Suprapubic skin (tissue), 4 donors: ENCODE data around the gene PIN1. TPM values are rescaled to one million over a fixed set of nuclear protein-coding genes. Genes with fewer than 3 reads are reported as not detected.

Experiments
- DNase-seq, 2 donors: peaks; one replicate each; pipeline ENCODE4 v3.0.0-alpha.2; 2019; ENCODE audit warnings: low spot score in 2 of 2
- H3K27ac ChIP-seq: fragments of 200-600 bp; sonication (generic); one replicate; pipeline ENCODE4 v1.5.1; 2019
- H3K27me3 ChIP-seq: fragments of 200-600 bp; sonication (generic); one replicate; pipeline ENCODE4 v1.5.1; 2019
- H3K36me3 ChIP-seq: fragments of 200-600 bp; sonication (generic); one replicate; pipeline ENCODE4 v1.5.1; 2019
- H3K4me1 ChIP-seq: fragments of 200-600 bp; sonication (generic); one replicate; pipeline ENCODE4 v1.5.1; 2019
- H3K4me3 ChIP-seq: fragments of 200-600 bp; sonication (generic); one replicate; pipeline ENCODE4 v1.5.1; 2019; ENCODE audit warnings: mild to moderate bottlenecking
- H3K9me3 ChIP-seq: fragments of 200-600 bp; sonication (generic); one replicate; pipeline ENCODE4 v1.5.1; 2019
- EP300 ChIP-seq: sonication (generic); formaldehyde crosslinking; IDR thresholded peaks from one replicate; pipeline ENCODE4 v1.6.1; 2017; ENCODE audit warnings: antibody characterized with exemption
- POLR2A ChIP-seq, 2 donors: fragments of 450-650 bp; IDR thresholded peaks; one replicate each; pipeline ENCODE4 v1.6.1; 2017; ENCODE audit warnings: antibody characterized with exemption in 2 of 2, mild to moderate bottlenecking in 2 of 2, moderate library complexity in 2 of 2
- POLR2AphosphoS5 ChIP-seq, 3 donors: sonication (generic); formaldehyde crosslinking; IDR thresholded peaks; one replicate each; pipeline ENCODE4 v1.6.1; 2017; ENCODE audit warnings: antibody characterized with exemption in 3 of 3
- WGBS: methylation state at CpG from one replicate; pipeline ENCODE4 v1.1.5; 2018; 5-methylcytosine and 5-hydroxymethylcytosine counted together
- total RNA-seq, 4 donors: library from RNA; depleted of rRNA; stranded (reverse); fragments of >200 nt; gene quantifications; one replicate each; pipeline ENCODE4 v1.1.0, GENCODE V29; 2016
- TF ChIP-seq, protein P1 (sequence below), 2 donors: fragments of 200-600 bp in 1 of 2; fragments of 450-650 bp in 1 of 2; sonication (generic) in 1 of 2; IDR thresholded peaks; one replicate each; pipeline ENCODE4 v1.5.1; 2016 to 2019; ENCODE audit warnings: antibody characterized with exemption in 2 of 2, mild to moderate bottlenecking in 1 of 2, moderate library complexity in 1 of 2

The PIN1 gene
- total RNA-seq, 4 donors from 2014 or later, result 60.5 to 75.9 (median 65.8) TPM

DNA sequence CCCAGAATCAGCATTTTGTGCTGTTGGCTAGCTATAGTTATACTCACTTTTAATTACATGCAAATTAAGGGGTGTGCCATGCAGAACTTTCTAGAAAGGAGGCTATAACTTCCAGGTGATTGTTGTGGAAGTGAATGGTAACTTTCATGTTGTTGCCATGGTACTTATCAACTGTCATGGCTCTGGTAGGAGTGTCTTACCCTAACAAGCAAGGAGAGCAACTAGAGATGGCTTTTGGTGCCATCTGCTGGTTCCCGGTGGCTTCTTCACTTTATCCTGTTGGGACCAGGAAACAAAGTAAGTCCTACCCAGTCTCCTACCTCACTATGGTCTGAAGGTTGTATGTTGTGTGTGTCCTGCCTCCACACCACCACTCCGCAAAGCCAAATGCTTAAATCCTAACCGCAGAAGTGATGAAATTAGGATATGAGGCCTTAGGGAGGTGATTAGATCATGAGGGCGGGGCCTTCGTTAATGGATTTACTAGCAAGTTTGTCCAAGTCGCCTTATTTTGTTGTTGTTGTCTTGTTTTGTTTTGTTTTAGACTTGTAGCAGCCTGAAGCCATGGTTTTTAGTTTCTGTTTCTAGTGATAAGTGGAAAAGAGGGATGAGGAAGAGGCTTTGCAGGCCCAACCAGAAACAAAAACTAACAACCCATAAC is 38.9 kb upstream of the PIN1 start:
- WGBS, result 32% methylated on average over 6 of the region's 6 CpGs
- H3K4me1 ChIP-seq, result peaks cover 20% of the 10 kb centered on the region
- no peak overlapping the region for H3K4me3 ChIP-seq
- H3K27me3 ChIP-seq, result no peaks in the 10 kb centered on the region
- TF ChIP-seq, protein P1, sequence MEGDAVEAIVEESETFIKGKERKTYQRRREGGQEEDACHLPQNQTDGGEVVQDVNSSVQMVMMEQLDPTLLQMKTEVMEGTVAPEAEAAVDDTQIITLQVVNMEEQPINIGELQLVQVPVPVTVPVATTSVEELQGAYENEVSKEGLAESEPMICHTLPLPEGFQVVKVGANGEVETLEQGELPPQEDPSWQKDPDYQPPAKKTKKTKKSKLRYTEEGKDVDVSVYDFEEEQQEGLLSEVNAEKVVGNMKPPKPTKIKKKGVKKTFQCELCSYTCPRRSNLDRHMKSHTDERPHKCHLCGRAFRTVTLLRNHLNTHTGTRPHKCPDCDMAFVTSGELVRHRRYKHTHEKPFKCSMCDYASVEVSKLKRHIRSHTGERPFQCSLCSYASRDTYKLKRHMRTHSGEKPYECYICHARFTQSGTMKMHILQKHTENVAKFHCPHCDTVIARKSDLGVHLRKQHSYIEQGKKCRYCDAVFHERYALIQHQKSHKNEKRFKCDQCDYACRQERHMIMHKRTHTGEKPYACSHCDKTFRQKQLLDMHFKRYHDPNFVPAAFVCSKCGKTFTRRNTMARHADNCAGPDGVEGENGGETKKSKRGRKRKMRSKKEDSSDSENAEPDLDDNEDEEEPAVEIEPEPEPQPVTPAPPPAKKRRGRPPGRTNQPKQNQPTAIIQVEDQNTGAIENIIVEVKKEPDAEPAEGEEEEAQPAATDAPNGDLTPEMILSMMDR (IDR thresholded peaks at IDR 0.05), result peak; percentile 66
- TF ChIP-seq EP300, result no peak
- TF ChIP-seq POLR2AphosphoS5 (IDR thresholded peaks at IDR 0.05), result peak in 1 of 3 donors; percentile 12
- no peak for TF ChIP-seq POLR2A (IDR thresholded peaks at IDR 0.05)
- no peaks in the 10 kb centered on the region for H3K9me3 ChIP-seq
- H3K27ac ChIP-seq, result peak overlapping the region; percentile 28
- H3K36me3 ChIP-seq, result no peaks in the 10 kb centered on the region
- peak; percentile 85 to 87 for DNase-seq

DNA sequence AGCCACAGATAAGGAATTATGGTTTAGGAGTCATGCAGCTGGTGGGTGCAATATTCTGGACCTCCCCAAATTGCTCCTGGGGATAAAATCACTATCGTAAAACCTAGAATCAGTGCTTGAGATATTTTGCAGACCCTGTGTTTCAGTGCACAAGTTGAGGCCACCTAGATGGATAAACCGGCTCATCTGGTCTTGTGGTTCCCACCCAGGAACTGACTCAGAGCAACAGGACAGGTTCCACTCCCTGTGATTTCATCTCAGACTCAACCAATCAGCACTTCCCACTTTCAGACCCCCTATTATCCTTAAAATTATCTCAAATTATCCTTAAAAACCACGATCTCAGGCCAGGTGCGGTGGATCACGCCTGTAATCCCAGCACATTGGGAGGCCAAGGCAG is 37.2 kb upstream of the PIN1 start:
- no peak overlapping the region for H3K4me3 ChIP-seq
- H3K9me3 ChIP-seq, result no peaks in the 10 kb centered on the region
- H3K27me3 ChIP-seq, result no peaks in the 10 kb centered on the region
- no peak for DNase-seq
- peaks cover 16% of the 10 kb centered on the region for H3K4me1 ChIP-seq
- no peaks in the 10 kb centered on the region for H3K36me3 ChIP-seq
- no peak for TF ChIP-seq EP300
- no peak for TF ChIP-seq POLR2A (IDR thresholded peaks at IDR 0.05)
- TF ChIP-seq, protein P1 (IDR thresholded peaks at IDR 0.05), result no peak
- TF ChIP-seq POLR2AphosphoS5 (IDR thresholded peaks at IDR 0.05), result no peak
- WGBS, result 77% methylated on average over 5 of the region's 5 CpGs
- H3K27ac ChIP-seq, result peak overlapping the region; percentile 25

DNA sequence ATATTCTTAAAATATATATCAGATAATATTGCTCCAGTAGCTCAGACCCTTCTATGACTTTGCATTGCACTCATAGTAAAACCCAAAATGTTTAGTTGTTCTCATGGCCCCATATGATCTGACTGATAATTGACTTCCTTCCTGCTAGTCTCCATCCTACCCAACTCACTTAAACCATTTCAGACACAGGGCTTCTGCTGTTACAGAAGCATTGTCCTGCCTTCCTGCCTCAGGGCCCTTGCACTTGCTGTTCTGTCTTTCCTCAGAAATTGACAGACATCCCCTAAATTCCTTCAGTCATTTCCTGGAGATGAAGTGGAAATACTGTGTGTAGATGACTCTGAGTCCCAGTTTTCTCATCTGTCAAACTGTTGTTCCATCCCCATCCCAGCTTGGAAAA is 36.0 kb upstream of the PIN1 start:
- DNase-seq, result no peak
- Histone ChIP-seq H3K27ac (no peak overlapping the region), H3K36me3 (no peaks in the 10 kb centered on the region), H3K4me3 (no peak overlapping the region), H3K4me1 (peaks cover 12% of the 10 kb centered on the region), H3K27me3 (no peaks in the 10 kb centered on the region), H3K9me3 (no peaks in the 10 kb centered on the region)
- TF ChIP-seq POLR2A (IDR thresholded peaks at IDR 0.05), result no peak
- TF ChIP-seq, protein P1 (IDR thresholded peaks at IDR 0.05), result no peak
- TF ChIP-seq POLR2AphosphoS5 (IDR thresholded peaks at IDR 0.05), result no peak

DNA sequence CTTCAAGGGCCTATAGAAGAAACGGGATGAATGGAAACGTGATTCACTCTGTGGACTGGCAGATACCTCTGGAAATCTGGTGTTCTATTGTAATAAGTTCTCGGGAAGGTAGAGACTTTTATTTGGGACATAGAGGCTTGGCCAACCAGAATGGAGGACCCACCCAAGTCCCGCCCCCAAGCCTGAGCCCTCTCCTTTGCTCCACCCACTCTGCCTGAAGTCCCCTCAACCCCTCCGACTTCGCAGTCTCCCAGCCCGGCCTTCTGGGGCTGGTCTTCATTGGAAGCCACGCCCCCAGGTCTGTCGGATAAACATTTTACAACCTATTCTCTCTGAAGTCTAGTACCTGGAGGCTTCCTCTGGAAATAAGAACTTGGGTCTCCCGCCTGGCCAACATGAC is 33.1 kb upstream of the PIN1 start:
- Histone ChIP-seq H3K4me1 (peaks cover 5% of the 10 kb centered on the region), H3K27me3 (no peaks in the 10 kb centered on the region), H3K9me3 (no peaks in the 10 kb centered on the region), H3K27ac (no peak overlapping the region), H3K36me3 (peaks cover 8% of the 10 kb centered on the region), H3K4me3 (no peak overlapping the region)
- no peak for DNase-seq
- TF ChIP-seq, protein P1 (IDR thresholded peaks at IDR 0.05), result no peak
- TF ChIP-seq POLR2AphosphoS5 (IDR thresholded peaks at IDR 0.05), result no peak
- TF ChIP-seq EP300, result no peak
- TF ChIP-seq POLR2A (IDR thresholded peaks at IDR 0.05), result no peak
- WGBS, result 91% methylated on average over 10 of the region's 10 CpGs

DNA sequence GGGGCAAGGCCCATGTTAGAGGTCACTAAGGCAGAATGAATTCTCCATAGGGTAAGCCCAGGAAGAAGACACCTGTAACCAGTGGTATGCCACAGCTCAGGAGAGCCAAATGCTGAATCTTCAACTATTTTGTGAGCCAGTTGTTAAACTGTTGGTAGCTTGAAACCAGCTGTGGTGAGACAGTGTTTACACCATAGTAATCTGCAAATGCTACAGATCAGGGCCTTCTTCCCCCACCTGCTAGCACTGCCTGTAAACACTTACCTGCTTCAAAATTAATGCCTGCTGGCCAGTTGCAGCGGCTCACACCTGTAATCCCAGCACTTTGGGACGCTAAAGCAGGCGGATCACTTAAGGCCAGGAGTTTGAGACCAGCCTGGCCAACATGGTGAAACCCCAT is 28.3 kb upstream of the PIN1 start:
- no peak for DNase-seq
- no peak overlapping the region for H3K27ac ChIP-seq
- WGBS, result 100% methylated on average over 3 of the region's 3 CpGs
- TF ChIP-seq POLR2AphosphoS5 (IDR thresholded peaks at IDR 0.05) (no peak), POLR2A (IDR thresholded peaks at IDR 0.05) (no peak), EP300 (no peak)
- TF ChIP-seq, protein P1 (IDR thresholded peaks at IDR 0.05), result no peak
- H3K4me3 ChIP-seq, result no peak overlapping the region
- peaks cover 45% of the 10 kb centered on the region for H3K36me3 ChIP-seq
- no peaks in the 10 kb centered on the region for H3K4me1 ChIP-seq
- H3K27me3 ChIP-seq, result no peaks in the 10 kb centered on the region
- no peaks in the 10 kb centered on the region for H3K9me3 ChIP-seq
